GM18868 (cell line): ENCODE measurements around the gene UBE2O.

Experiments used
- ATAC-seq: cut with Tn5 transposase; IDR thresholded peaks from one replicate; pipeline ENCODE4 v1.9.1; 2021; ENCODE audit warnings: mild to moderate bottlenecking, moderate library complexity; ENCODE audit not compliant: unreplicated experiment

UBE2O gene

GRCh38 chr17:76442341-76443338 is 10.3 kb downstream of the UBE2O start:
- ATAC-seq: no peak

- ATAC-seq: no peak
These were observed 11.1 kb downstream of the UBE2O start for GRCh38 chr17:76441686-76442340.

- no peak for ATAC-seq
These were observed 12.1 kb downstream of the UBE2O start for GRCh38 chr17:76440751-76441362.

GRCh38 chr17:76439314-76439928 is 13.5 kb downstream of the UBE2O start:
- no peak for ATAC-seq

GRCh38 chr17:76438906-76439305 is 14.0 kb downstream of the UBE2O start:
- no peak for ATAC-seq

GRCh38 chr17:76437467-76438402 is 15.2 kb downstream of the UBE2O start:
- no peak for ATAC-seq

GRCh38 chr17:76435751-76436150 is 17.2 kb downstream of the UBE2O start:
- ATAC-seq: no peak

- ATAC-seq: no peak
These were observed 18.1 kb downstream of the UBE2O start for GRCh38 chr17:76434870-76435269.

- ATAC-seq: no peak
These were observed 19.3 kb downstream of the UBE2O start for GRCh38 chr17:76433693-76434092.

GRCh38 chr17:76432712-76433336 is 20.1 kb downstream of the UBE2O start:
- no peak for ATAC-seq

- ATAC-seq: no peak
These were observed 20.9 kb downstream of the UBE2O start for GRCh38 chr17:76432004-76432403.

GRCh38 chr17:76431509-76431908 is 21.4 kb downstream of the UBE2O start:
- no peak for ATAC-seq

GRCh38 chr17:76428511-76428910 is 24.4 kb downstream of the UBE2O start:
- no peak for ATAC-seq

GRCh38 chr17:76427501-76428231 is 25.3 kb downstream of the UBE2O start:
- ATAC-seq: no peak

GRCh38 chr17:76426853-76427252 is 26.1 kb downstream of the UBE2O start:
- ATAC-seq: no peak

GRCh38 chr17:76422860-76423259 is 30.1 kb downstream of the UBE2O start:
- no peak for ATAC-seq

GRCh38 chr17:76422406-76422805 is 30.5 kb downstream of the UBE2O start:
- no peak for ATAC-seq

GRCh38 chr17:76421044-76421407 is 31.9 kb downstream of the UBE2O start:
- no peak for ATAC-seq
